Measurements from ENCODE around the gene CMTM2. TPM values are rescaled to one million over a fixed set of nuclear protein-coding genes. Genes with fewer than 3 reads are reported as not detected.
"Not testable (repeated sequence)": the region's sequence is repeated elsewhere in the genome, so short reads cannot be mapped to it uniquely, and the experiment has no call there.

Gene CMTM2
- total RNA-seq, 1 experiment from 2014 or later, result not detected

DNA sequence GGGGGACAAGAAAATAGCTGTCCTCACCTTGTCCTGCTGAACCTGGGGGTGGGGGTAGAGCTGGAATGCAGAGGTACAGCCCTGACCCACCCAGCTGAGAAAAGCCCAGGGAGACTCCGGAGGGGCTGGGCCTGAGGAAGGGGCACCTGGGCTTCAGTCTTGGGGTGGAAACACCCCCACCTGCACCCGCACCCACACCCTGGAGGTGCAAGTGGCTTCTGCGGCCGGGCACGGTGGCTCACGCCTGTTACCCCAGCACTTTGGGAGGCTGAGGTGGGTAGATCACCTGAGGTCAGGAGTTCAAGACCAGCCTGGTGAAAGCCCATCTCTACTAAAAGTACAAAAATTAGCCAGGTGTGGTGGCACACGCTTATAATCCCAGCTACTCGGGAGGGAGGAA is 32.6 kb downstream of the CMTM2 start:
- not testable (repeated sequence) for DNase-seq, H3K9me3 ChIP-seq, H3K4me3 ChIP-seq, H3K27me3 ChIP-seq
- peaks cover 13% of the 10 kb centered on the region for H3K36me3 ChIP-seq

DNA sequence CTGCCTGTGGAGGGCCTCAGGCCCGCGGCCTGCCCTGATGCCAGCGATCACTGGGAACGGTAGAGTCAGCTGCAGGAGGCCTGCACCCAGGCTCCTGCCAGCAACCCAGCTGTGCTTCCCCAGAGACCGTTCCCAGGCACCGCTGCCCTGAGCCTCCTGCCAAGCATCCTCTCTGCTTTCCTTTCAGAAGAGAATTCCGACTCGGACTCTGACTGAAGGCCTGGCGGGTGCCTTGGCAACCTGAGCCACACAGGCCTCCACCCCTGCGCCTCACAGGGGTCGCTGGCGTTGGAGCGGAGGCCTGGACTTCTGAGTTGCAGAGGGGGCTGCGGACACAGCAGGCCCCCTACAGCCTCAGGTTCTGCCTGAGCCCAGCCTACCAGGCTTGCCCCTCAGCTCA is 33.2 kb downstream of the CMTM2 start:
- Histone ChIP-seq H3K4me3 (no peak overlapping the region), H3K9me3 (no peaks in the 10 kb centered on the region), H3K27me3 (no peaks in the 10 kb centered on the region), H3K36me3 (peaks cover 13% of the 10 kb centered on the region)
- no peak for DNase-seq

- Histone ChIP-seq H3K9me3 (no peaks in the 10 kb centered on the region), H3K27me3 (no peaks in the 10 kb centered on the region), H3K36me3 (peaks cover 8% of the 10 kb centered on the region), H3K4me3 (no peak overlapping the region)
- DNase-seq, result no peak
Observed at GRCh38 chr16:66614161-66614802, 35.0 kb downstream of the CMTM2 start.

- no peak for DNase-seq
- Histone ChIP-seq H3K27me3 (no peaks in the 10 kb centered on the region), H3K36me3 (no peaks in the 10 kb centered on the region; the same call in 1 of the 2 replicates), H3K9me3 (no peaks in the 10 kb centered on the region), H3K4me3 (no peak overlapping the region)
Observed at GRCh38 chr16:66616169-66616568, 36.9 kb downstream of the CMTM2 start.

DNA sequence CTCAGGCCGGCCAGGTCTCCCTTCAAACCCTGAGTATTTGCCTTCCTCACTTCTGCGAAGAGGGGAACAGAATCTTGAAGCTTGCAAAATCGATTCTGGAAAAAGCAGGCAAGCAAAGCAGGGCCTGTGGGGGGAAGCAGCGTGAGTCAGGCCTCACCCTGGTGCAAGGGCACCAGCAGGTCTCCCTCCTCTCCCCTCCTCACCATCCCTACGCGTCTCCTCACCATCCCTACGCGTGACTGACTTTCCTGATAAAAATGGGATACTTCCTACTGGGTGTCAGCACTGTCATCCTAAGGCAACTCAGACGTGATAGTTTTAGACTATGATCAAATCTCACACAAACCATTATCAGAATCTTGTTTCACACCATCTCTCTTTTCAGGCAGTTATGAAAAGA is 37.3 kb downstream of the CMTM2 start:
- DNase-seq, result no peak
- H3K27me3 ChIP-seq, result no peaks in the 10 kb centered on the region
- H3K4me3 ChIP-seq, result no peak overlapping the region
- no peaks in the 10 kb centered on the region; the same call in 1 of the 2 replicates for H3K36me3 ChIP-seq
- no peaks in the 10 kb centered on the region for H3K9me3 ChIP-seq

- no peaks in the 10 kb centered on the region for H3K27me3 ChIP-seq
- no peaks in the 10 kb centered on the region; the same call in 1 of the 2 replicates for H3K36me3 ChIP-seq
- no peaks in the 10 kb centered on the region for H3K9me3 ChIP-seq
- no peak overlapping the region for H3K4me3 ChIP-seq
- no peak for DNase-seq
Observed at GRCh38 chr16:66617010-66617434, 37.8 kb downstream of the CMTM2 start.

GRCh38 chr16:66617728-66618127 is 38.5 kb downstream of the CMTM2 start:
- Histone ChIP-seq H3K27me3 (no peaks in the 10 kb centered on the region), H3K9me3 (no peaks in the 10 kb centered on the region), H3K4me3 (no peak overlapping the region), H3K36me3 (no peaks in the 10 kb centered on the region; the same call in 1 of the 2 replicates)
- DNase-seq, result no peak

GRCh38 chr16:66618588-66619375 is 39.5 kb downstream of the CMTM2 start:
- H3K4me3 ChIP-seq, result no peak overlapping the region
- DNase-seq, result peak; percentile 81
- no peaks in the 10 kb centered on the region for H3K27me3 ChIP-seq
- no peaks in the 10 kb centered on the region for H3K9me3 ChIP-seq
- no peaks in the 10 kb centered on the region for H3K36me3 ChIP-seq

- H3K9me3 ChIP-seq, result no peaks in the 10 kb centered on the region
- no peaks in the 10 kb centered on the region for H3K36me3 ChIP-seq
- no peaks in the 10 kb centered on the region for H3K27me3 ChIP-seq
- no peak for DNase-seq
- H3K4me3 ChIP-seq, result no peak overlapping the region
Observed at GRCh38 chr16:66619534-66620428, 40.5 kb downstream of the CMTM2 start.

DNA sequence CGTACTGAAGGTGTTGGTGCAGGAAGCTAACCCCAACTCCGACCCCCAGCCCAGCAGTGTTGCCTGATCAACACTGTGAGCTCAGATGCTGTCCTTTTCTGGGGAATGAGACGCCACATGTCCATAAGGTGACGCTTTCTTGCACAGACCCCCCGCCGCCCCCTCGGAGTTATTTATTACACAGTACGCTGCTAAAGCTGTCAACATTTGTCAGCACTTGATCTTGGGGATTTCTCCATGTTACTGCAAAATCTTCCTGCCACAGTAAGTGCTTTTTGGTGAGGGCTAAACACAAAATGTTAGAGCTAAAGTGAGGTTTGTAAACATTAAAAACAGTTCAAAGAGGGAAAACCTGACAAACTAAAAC is 41.1 kb downstream of the CMTM2 start:
- no peak for DNase-seq
- Histone ChIP-seq H3K27me3 (no peaks in the 10 kb centered on the region), H3K4me3 (no peak overlapping the region), H3K9me3 (no peaks in the 10 kb centered on the region), H3K36me3 (no peaks in the 10 kb centered on the region)

- Histone ChIP-seq H3K36me3 (no peaks in the 10 kb centered on the region), H3K4me3 (no peak overlapping the region), H3K9me3 (no peaks in the 10 kb centered on the region), H3K27me3 (no peaks in the 10 kb centered on the region)
- no peak for DNase-seq
Observed at GRCh38 chr16:66621973-66622372, 42.7 kb downstream of the CMTM2 start.

GRCh38 chr16:66622863-66623262 is 43.6 kb downstream of the CMTM2 start:
- H3K36me3 ChIP-seq, result no peaks in the 10 kb centered on the region
- no peak for DNase-seq
- no peaks in the 10 kb centered on the region for H3K27me3 ChIP-seq
- no peak overlapping the region for H3K4me3 ChIP-seq
- H3K9me3 ChIP-seq, result no peaks in the 10 kb centered on the region

- Histone ChIP-seq H3K36me3 (no peaks in the 10 kb centered on the region), H3K27me3 (no peaks in the 10 kb centered on the region), H3K9me3 (no peaks in the 10 kb centered on the region), H3K4me3 (no peak overlapping the region)
- no peak for DNase-seq
Observed at GRCh38 chr16:66623755-66624154, 44.5 kb downstream of the CMTM2 start.

GRCh38 chr16:66627611-66628378 is 48.5 kb downstream of the CMTM2 start:
- not testable (repeated sequence) for H3K27me3 ChIP-seq, H3K9me3 ChIP-seq, DNase-seq, H3K4me3 ChIP-seq, H3K36me3 ChIP-seq

DNA sequence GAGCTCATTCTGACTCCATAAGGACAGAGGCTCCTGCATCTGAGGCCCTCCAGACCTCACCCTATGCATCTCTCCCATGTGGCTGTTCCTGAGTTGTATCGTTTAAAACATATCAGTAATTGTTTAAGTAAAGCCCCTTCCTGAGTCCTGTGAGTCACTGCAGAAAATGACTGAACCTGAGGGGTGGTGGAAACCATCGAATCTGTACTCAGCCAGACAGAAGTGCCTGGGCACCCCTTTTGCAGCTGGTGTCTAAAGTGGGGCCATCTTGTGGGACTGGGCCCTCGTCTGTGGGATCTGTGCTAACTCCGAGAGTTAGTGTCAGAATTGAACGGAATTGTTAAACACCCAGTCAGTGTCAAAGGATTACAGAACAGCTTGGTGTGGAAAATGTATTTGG is 50.6 kb downstream of the CMTM2 start:
- Histone ChIP-seq H3K9me3 (no peaks in the 10 kb centered on the region), H3K4me3 (no peak overlapping the region)

GRCh38 chr16:66630561-66631260 is 51.4 kb downstream of the CMTM2 start:
- H3K9me3 ChIP-seq, H3K4me3 ChIP-seq, H3K36me3 ChIP-seq, DNase-seq, H3K27me3 ChIP-seq: not testable (repeated sequence)

More for the DNA sequence above, 50.6 kb downstream of the CMTM2 start:
- DNase-seq, result no peak
- Histone ChIP-seq H3K36me3 (no peaks in the 10 kb centered on the region), H3K27me3 (no peaks in the 10 kb centered on the region)

All from MG63 (cell line).